SK-N-SH treated with all-trans-retinoic acid at 6 μM for 48 hours (cell line): ENCODE data around the gene POLR1E.

ENCODE experiments used
- ATAC-seq: fragments of 200-7000 bp; cut with Tn5 transposase; 3 replicates; pipeline ENCODE4 v1.9.1; 2020; ENCODE audit warnings: mild to moderate bottlenecking, moderate library complexity
- ARNTL ChIP-seq: fragments of 450-650 bp; formaldehyde crosslinking; IDR thresholded peaks from 2 replicates; pipeline ENCODE4 v1.5.0; 2020; ENCODE audit warnings: low read depth, mild to moderate bottlenecking, moderate library complexity, borderline replicate concordance
- BACH2 ChIP-seq: fragments of 250-450 bp; sonication (Bioruptor Pico); IDR thresholded peaks from 2 replicates; pipeline ENCODE4 v1.9.0; 2021; ENCODE audit warnings: mild to moderate bottlenecking, borderline replicate concordance
- CREB5 ChIP-seq: fragments of 250-450 bp; sonication (Bioruptor Pico); IDR thresholded peaks from 2 replicates; pipeline ENCODE4 v1.5.1; 2020; ENCODE audit warnings: low read depth, mild to moderate bottlenecking, moderate library complexity
- CSDC2 ChIP-seq: fragments of 250-450 bp; sonication (Bioruptor Pico); IDR thresholded peaks from 2 replicates; pipeline ENCODE4 v1.5.0; 2020; ENCODE audit warnings: mild to moderate bottlenecking, moderate library complexity
- CSRNP3 ChIP-seq: fragments of 250-450 bp; sonication (Bioruptor Pico); IDR thresholded peaks from 2 replicates; pipeline ENCODE4 v1.5.1; 2021; ENCODE audit warnings: mild to moderate bottlenecking, moderate library complexity
- ESRRG ChIP-seq: fragments of 250-450 bp; sonication (Bioruptor Pico); IDR thresholded peaks from 2 replicates; pipeline ENCODE4 v1.6.1; 2021; ENCODE audit warnings: mild to moderate bottlenecking
- GLIS3 ChIP-seq: fragments of 250-450 bp; sonication (Bioruptor Pico); IDR thresholded peaks from 2 replicates; pipeline ENCODE4 v1.5.0; 2020; ENCODE audit warnings: mild to moderate bottlenecking, moderate library complexity
- ISL1 ChIP-seq: fragments of 250-450 bp; sonication (Bioruptor Pico); IDR thresholded peaks from 2 replicates; pipeline ENCODE4 v2.1.2; 2022; ENCODE audit warnings: mild to moderate bottlenecking, moderate library complexity
- OSR1 ChIP-seq: fragments of 250-450 bp; sonication (Bioruptor Pico); IDR thresholded peaks from 2 replicates; pipeline ENCODE4 v1.8.0; 2022; ENCODE audit warnings: moderate library complexity, mild to moderate bottlenecking, inconsistent platforms
- PATZ1 ChIP-seq: fragments of 250-450 bp; sonication (Bioruptor Pico); IDR thresholded peaks from 2 replicates; pipeline ENCODE4 v1.8.0; 2020; ENCODE audit warnings: mild to moderate bottlenecking, moderate library complexity, borderline replicate concordance
- POU6F1 ChIP-seq: fragments of 250-450 bp; sonication (Bioruptor Pico); IDR thresholded peaks from 2 replicates; pipeline ENCODE4 v1.8.0; 2021; ENCODE audit warnings: low read depth, mild to moderate bottlenecking, moderate library complexity, borderline replicate concordance
- PPARA ChIP-seq: fragments of 250-450 bp; sonication (Bioruptor Pico); IDR thresholded peaks from 2 replicates; pipeline ENCODE4 v1.5.0; 2020; ENCODE audit warnings: mild to moderate bottlenecking, borderline replicate concordance
- RARB ChIP-seq: fragments of 250-450 bp; sonication (Bioruptor Pico); IDR thresholded peaks from 2 replicates; pipeline ENCODE4 v1.8.0; 2021; ENCODE audit warnings: mild to moderate bottlenecking, moderate library complexity
- SNAI2 ChIP-seq: fragments of 250-450 bp; sonication (Bioruptor Pico); IDR thresholded peaks from 2 replicates; pipeline ENCODE4 v1.5.0; 2020; ENCODE audit warnings: mild to moderate bottlenecking, moderate library complexity
- TCF4 ChIP-seq: fragments of 250-450 bp; sonication (Bioruptor Pico); IDR thresholded peaks from 2 replicates; pipeline ENCODE4 v1.8.0; 2021; ENCODE audit warnings: mild to moderate bottlenecking, moderate library complexity, borderline replicate concordance
- TOX ChIP-seq: fragments of 250-450 bp; sonication (Bioruptor Pico); IDR thresholded peaks from 2 replicates; pipeline ENCODE4 v1.8.0; 2021; ENCODE audit warnings: mild to moderate bottlenecking, moderate library complexity, borderline replicate concordance
- ZC3H10 ChIP-seq: fragments of 250-450 bp; sonication (Bioruptor Pico); IDR thresholded peaks from 2 replicates; pipeline ENCODE4 v1.5.1; 2021; ENCODE audit warnings: mild to moderate bottlenecking, moderate library complexity
- ZFP3 ChIP-seq: fragments of 250-450 bp; sonication (Bioruptor Pico); IDR thresholded peaks from 2 replicates; pipeline ENCODE4 v1.5.0; 2020; ENCODE audit warnings: mild to moderate bottlenecking, moderate library complexity
- ZFP30 ChIP-seq: fragments of 450-650 bp; formaldehyde crosslinking; IDR thresholded peaks from 2 replicates; pipeline ENCODE4 v1.5.0; 2022; ENCODE audit warnings: mild to moderate bottlenecking, moderate library complexity
- ZNF565 ChIP-seq: fragments of 450-650 bp; formaldehyde crosslinking; conservative IDR thresholded peaks from 2 replicates; pipeline ENCODE4 v1.5.0; 2020; ENCODE audit warnings: low read depth, mild to moderate bottlenecking, moderate library complexity
- ZNF70 ChIP-seq: fragments of 450-650 bp; formaldehyde crosslinking; IDR thresholded peaks from 2 replicates; pipeline ENCODE4 v1.5.0; 2020; ENCODE audit warnings: mild to moderate bottlenecking, moderate library complexity
- ZNF8 ChIP-seq: fragments of 450-650 bp; formaldehyde crosslinking; IDR thresholded peaks from 2 replicates; pipeline ENCODE4 v1.5.0; 2020; ENCODE audit warnings: mild to moderate bottlenecking, moderate library complexity

POLR1E gene

GRCh38 chr9:37520641-37521040 is 34.9 kb downstream of the POLR1E start:
- ATAC-seq, result no peak
- TF ChIP-seq ZNF8, result no peak
- no peak for TF ChIP-seq TCF4 (CRISPR knock-in tag)
- TF ChIP-seq ZFP30 (CRISPR knock-in tag), result no peak
- TF ChIP-seq ZFP3 (CRISPR knock-in tag), result no peak
- no peak for TF ChIP-seq CSDC2 (CRISPR knock-in tag)
- no peak for TF ChIP-seq ZNF70 (CRISPR knock-in tag)
- no peak for TF ChIP-seq PATZ1 (CRISPR knock-in tag)
- no peak for TF ChIP-seq SNAI2
- TF ChIP-seq PPARA (CRISPR knock-in tag), result no peak
- no peak for TF ChIP-seq ARNTL (CRISPR knock-in tag)
- TF ChIP-seq TOX (CRISPR knock-in tag), result no peak
- TF ChIP-seq POU6F1 (CRISPR knock-in tag), result no peak
- TF ChIP-seq ESRRG (CRISPR knock-in tag), result no peak
- TF ChIP-seq ZNF565 (CRISPR knock-in tag), result no peak
- no peak for TF ChIP-seq OSR1 (CRISPR knock-in tag)
- no peak for TF ChIP-seq BACH2 (CRISPR knock-in tag)

GRCh38 chr9:37521111-37521510 is 35.4 kb downstream of the POLR1E start:
- TF ChIP-seq RARB (CRISPR knock-in tag) (no peak), ZNF70 (CRISPR knock-in tag) (no peak), CSRNP3 (CRISPR knock-in tag) (no peak), BACH2 (CRISPR knock-in tag) (no peak), ZFP3 (CRISPR knock-in tag) (no peak), ZC3H10 (CRISPR knock-in tag) (no peak), ZFP30 (CRISPR knock-in tag) (no peak)
- ATAC-seq, result no peak

- TF ChIP-seq GLIS3 (CRISPR knock-in tag), result no peak
- no peak for TF ChIP-seq TOX (CRISPR knock-in tag)
- TF ChIP-seq POU6F1 (CRISPR knock-in tag), result no peak
- TF ChIP-seq RARB (CRISPR knock-in tag), result no peak
- no peak for TF ChIP-seq TCF4 (CRISPR knock-in tag)
- TF ChIP-seq ISL1 (CRISPR knock-in tag), result no peak
- no peak for TF ChIP-seq ZNF565 (CRISPR knock-in tag)
- TF ChIP-seq PPARA (CRISPR knock-in tag), result no peak
- TF ChIP-seq CSRNP3 (CRISPR knock-in tag), result no peak
- no peak for TF ChIP-seq BACH2 (CRISPR knock-in tag)
- no peak for TF ChIP-seq ZFP3 (CRISPR knock-in tag)
- no peak for TF ChIP-seq OSR1 (CRISPR knock-in tag)
- TF ChIP-seq ZFP30 (CRISPR knock-in tag), result no peak
- TF ChIP-seq SNAI2, result no peak
- no peak for TF ChIP-seq ZC3H10 (CRISPR knock-in tag)
- TF ChIP-seq PATZ1 (CRISPR knock-in tag), result no peak
- TF ChIP-seq ESRRG (CRISPR knock-in tag), result no peak
- no peak for TF ChIP-seq CSDC2 (CRISPR knock-in tag)
- no peak for TF ChIP-seq ARNTL (CRISPR knock-in tag)
- no peak for TF ChIP-seq CREB5 (CRISPR knock-in tag)
- no peak for ATAC-seq
Observed at GRCh38 chr9:37522971-37523370, 37.2 kb downstream of the POLR1E start.
